Fibroblast of gingiva (primary cell): ENCODE data around the gene C4BPA.

ENCODE experiments used
- DNase-seq: peaks from one replicate; pipeline ENCODE4 v3.0.0-alpha.2; 2011; ENCODE audit warnings: low read depth

C4BPA gene

GRCh38 chr1:207191061-207191460 is 87.0 kb downstream of the C4BPA start:
- no peak for DNase-seq

- no peak for DNase-seq
These were observed 87.7 kb downstream of the C4BPA start for GRCh38 chr1:207191776-207192175.

GRCh38 chr1:207194197-207194596 is 90.2 kb downstream of the C4BPA start:
- DNase-seq, result no peak
